Stimulated activated naive CD8-positive, alpha-beta T cell treated with anti-CD3 and anti-CD28 coated beads, Interleukin-15, Interleukin-2, amounts not matched to agents 100 U/mL and 50 U/mL, for 24 hours (primary cell): ENCODE data around the gene BAHCC1.
A peak's percentile ranks its signal among the peaks of the same experiment; 100 is the strongest.

ENCODE experiments used
- ATAC-seq: fragments of 150-1000 bp; cut with Tn5 transposase; one replicate; pipeline ENCODE4 v1.10.0; 2021
- DNase-seq: peaks from one replicate; pipeline ENCODE4 v3.0.0; 2021

BAHCC1 gene

GRCh38 chr17:81480140-81481072 lies 85.1 kb downstream of the BAHCC1 start:
- ATAC-seq (no peak), DNase-seq (no peak)

- ATAC-seq (peak; percentile 42), DNase-seq (peak; percentile 66)
These were observed 86.0 kb downstream of the BAHCC1 start for GRCh38 chr17:81481073-81481799.

GRCh38 chr17:81481815-81482505 lies 86.7 kb downstream of the BAHCC1 start:
- DNase-seq, result no peak

DNA sequence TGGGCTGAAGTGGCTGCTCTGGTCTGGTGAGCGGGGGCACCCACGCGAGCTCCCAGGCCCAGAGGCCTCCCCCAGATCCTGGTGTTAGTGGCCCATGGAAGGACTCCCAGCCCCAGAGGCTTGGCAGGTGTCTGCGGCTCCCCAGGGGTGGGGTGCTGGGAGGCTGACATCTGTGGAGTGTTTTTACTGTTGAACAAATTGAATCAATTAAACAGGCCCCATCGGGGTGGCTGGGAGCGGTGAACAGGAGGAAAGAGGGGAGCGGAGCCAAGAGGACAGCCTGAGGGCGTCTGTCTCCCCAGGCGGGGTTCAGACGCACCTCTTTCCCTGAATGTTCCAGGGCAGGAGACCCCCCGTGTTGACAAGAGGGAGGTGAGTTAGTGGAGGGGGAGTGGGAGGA lies 87.4 kb downstream of the BAHCC1 start:
- no peak for ATAC-seq

More at GRCh38 chr17:81481815-81482505, 86.7 kb downstream of the BAHCC1 start:
- ATAC-seq, result no peak

GRCh38 chr17:81483085-81483861 lies 88.0 kb downstream of the BAHCC1 start:
- DNase-seq (peak; percentile 69), ATAC-seq (no peak)

More for the DNA sequence above, 87.4 kb downstream of the BAHCC1 start:
- DNase-seq, result no peak

DNA sequence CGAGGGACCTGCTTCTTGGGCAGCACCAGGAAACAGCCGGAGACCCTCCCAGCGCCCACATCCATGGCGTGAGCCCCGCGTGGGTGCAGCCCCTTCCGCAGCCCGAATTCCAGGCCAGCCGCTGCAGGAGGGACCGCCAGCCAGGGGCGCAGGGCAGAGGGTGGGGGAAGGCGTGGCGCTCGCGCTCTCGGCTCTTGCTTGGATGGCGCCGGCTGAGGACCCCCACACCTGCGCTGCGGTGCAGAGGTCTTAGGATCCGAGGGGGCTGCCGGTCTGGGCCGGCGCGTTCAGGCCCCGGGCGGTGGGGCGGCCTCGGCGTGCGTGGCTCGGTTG lies 88.6 kb downstream of the BAHCC1 start:
- peak; percentile 1 for ATAC-seq
- DNase-seq, result peak; percentile 15

DNA sequence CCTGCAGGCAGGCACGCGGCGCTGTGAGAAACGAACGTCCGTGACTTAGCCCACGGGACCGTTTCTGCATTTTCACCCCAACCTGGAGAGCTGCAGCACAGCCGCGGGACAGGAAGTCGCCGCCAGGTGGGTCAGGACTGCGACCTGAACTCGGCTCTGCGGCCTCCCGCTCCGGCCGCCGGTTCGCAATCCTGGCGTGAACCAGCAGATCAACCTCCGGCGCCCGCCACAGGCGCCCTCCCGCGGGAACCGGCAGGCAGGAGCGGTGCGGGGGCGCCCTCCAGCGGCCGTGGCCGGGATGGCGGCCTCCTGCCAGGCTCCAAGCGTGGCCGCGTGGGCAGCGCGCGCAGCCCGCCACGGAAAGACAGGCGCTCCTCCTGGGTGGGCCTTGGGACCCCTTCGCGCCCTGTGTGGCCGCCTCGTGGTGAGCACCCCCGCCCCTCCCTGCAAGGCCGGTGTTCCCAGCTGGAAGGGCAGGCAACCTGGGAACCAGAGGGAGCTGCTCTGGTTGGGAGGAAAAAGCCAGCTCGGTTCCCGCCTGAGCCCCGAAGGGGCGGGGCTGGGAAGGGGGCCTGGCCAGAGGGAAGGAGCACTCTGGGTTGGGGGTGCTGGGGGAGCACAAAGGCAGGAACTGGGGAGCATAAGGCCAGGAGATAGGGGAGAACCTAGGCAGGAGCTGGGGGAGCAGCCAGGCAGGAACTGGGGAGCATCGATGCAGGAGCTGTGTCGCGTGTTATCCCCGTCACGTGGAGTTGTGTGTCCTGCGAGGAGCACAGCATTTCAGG lies 89.1 kb downstream of the BAHCC1 start:
- DNase-seq (peak; percentile 93), ATAC-seq (peak; percentile 62)

- ATAC-seq, result no peak
- DNase-seq, result no peak
These were observed 91.0 kb downstream of the BAHCC1 start for GRCh38 chr17:81486199-81486810.

- ATAC-seq (no peak), DNase-seq (no peak)
These were observed 91.8 kb downstream of the BAHCC1 start for GRCh38 chr17:81487089-81487486.

GRCh38 chr17:81487487-81488275 lies 92.4 kb downstream of the BAHCC1 start:
- DNase-seq (peak; percentile 87), ATAC-seq (peak; percentile 73)

DNA sequence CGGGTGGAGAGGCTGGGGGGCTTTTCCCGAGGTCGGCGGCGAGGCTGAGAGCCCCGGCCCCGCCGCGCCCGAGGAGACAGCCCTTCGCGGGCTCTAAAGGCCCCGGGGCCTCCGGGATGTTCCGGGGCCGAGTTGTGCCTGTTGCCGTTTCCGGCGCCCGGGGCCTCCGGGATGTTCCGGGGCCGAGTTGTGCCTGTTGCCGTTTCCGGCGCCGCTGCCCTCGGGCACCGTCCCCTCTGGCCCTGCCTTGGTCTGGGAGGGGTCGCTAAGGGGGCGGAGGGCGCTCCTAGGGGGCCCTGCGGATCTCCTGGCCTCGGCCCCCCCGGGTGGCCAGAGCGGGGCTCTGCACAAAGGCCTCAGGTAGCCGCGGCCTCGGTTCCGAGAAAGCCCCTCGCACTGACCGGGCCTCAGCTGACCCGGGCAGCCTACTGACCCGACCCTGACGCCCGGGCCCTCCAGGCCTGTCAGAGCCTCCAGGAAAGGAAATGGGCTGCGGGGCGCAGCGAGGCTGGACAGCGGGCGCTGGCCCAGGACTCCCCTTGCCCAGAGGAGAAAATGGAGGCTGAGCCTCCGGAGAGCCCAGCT lies 93.1 kb downstream of the BAHCC1 start:
- no peak for ATAC-seq
- DNase-seq, result peak; percentile 33

- ATAC-seq (no peak), DNase-seq (no peak)
These were observed 94.0 kb downstream of the BAHCC1 start for GRCh38 chr17:81489012-81489997.

GRCh38 chr17:81489998-81490992 lies 95.0 kb downstream of the BAHCC1 start:
- ATAC-seq (no peak), DNase-seq (no peak)

GRCh38 chr17:81491181-81491581 lies 95.9 kb downstream of the BAHCC1 start:
- DNase-seq (no peak), ATAC-seq (no peak)

GRCh38 chr17:81491761-81492160 lies 96.5 kb downstream of the BAHCC1 start:
- ATAC-seq (no peak), DNase-seq (no peak)

GRCh38 chr17:81492202-81492601 lies 96.9 kb downstream of the BAHCC1 start:
- DNase-seq (no peak), ATAC-seq (no peak)

- DNase-seq, result no peak
- ATAC-seq, result no peak
These were observed 97.4 kb downstream of the BAHCC1 start for GRCh38 chr17:81492706-81493105.
